Nephron progenitor cell (in vitro differentiated cells): Measurements from ENCODE around the gene HUS1B.

ENCODE experiments used
- DNase-seq: peaks from one replicate; pipeline ENCODE4 v3.0.0; 2021
- H3K27ac Mint-ChIP-seq: 2 replicates; pipeline ENCODE4 v1.8.0; 2021; ENCODE audit warnings: mild to moderate bottlenecking, moderate library complexity, mixed read lengths
- H3K27me3 Mint-ChIP-seq: 2 replicates; pipeline ENCODE4 v1.8.0; 2021; ENCODE audit warnings: mild to moderate bottlenecking, low read depth, mixed read lengths; ENCODE audit not compliant: poor library complexity
- H3K36me3 Mint-ChIP-seq: 2 replicates; pipeline ENCODE4 v1.8.0; 2021; ENCODE audit warnings: low read depth, mixed read lengths
- H3K4me1 Mint-ChIP-seq: 2 replicates; pipeline ENCODE4 v1.8.0; 2021; ENCODE audit warnings: mixed read lengths
- H3K4me3 Mint-ChIP-seq: 2 replicates; pipeline ENCODE4 v1.8.0; 2021; ENCODE audit warnings: mild to moderate bottlenecking, moderate library complexity, mixed read lengths
- H3K9me3 Mint-ChIP-seq: 2 replicates; pipeline ENCODE4 v1.8.0; 2021; ENCODE audit warnings: mild to moderate bottlenecking, moderate library complexity, mixed read lengths
- CTCF ChIP-seq: fragments of 200-600 bp; sonication (generic); IDR thresholded peaks from 2 replicates; pipeline ENCODE4 v1.5.0; 2021; ENCODE audit warnings: antibody characterized with exemption

Gene HUS1B

GRCh38 chr6:626236-626635 is 30.7 kb downstream of the HUS1B start:
- H3K27ac Mint-ChIP-seq, result peak overlapping the region; percentile 94
- peaks cover 4% of the 10 kb centered on the region for H3K36me3 Mint-ChIP-seq
- H3K9me3 Mint-ChIP-seq, result no peaks in the 10 kb centered on the region
- peak overlapping the region; percentile 29 for H3K4me3 Mint-ChIP-seq
- no peak for TF ChIP-seq CTCF
- H3K27me3 Mint-ChIP-seq, result peaks cover 9% of the 10 kb centered on the region
- DNase-seq, result peak; percentile 53
- peaks cover 58% of the 10 kb centered on the region for H3K4me1 Mint-ChIP-seq

- TF ChIP-seq CTCF, result no peak
- H3K27ac Mint-ChIP-seq, result peak overlapping the region; percentile 37
- H3K9me3 Mint-ChIP-seq, result no peaks in the 10 kb centered on the region
- H3K4me3 Mint-ChIP-seq, result peak overlapping the region; percentile 68
- peak; percentile 35 for DNase-seq
- peaks cover 7% of the 10 kb centered on the region for H3K36me3 Mint-ChIP-seq
- peaks cover 6% of the 10 kb centered on the region for H3K27me3 Mint-ChIP-seq
- H3K4me1 Mint-ChIP-seq, result peaks cover 71% of the 10 kb centered on the region
Measured at GRCh38 chr6:624979-625378, 31.9 kb downstream of the HUS1B start.

- Mint-ChIP-seq H3K36me3 (peaks cover 11% of the 10 kb centered on the region), H3K27me3 (peaks cover 3% of the 10 kb centered on the region), H3K9me3 (no peaks in the 10 kb centered on the region), H3K4me3 (no peak overlapping the region), H3K27ac (no peak overlapping the region), H3K4me1 (peaks cover 70% of the 10 kb centered on the region)
- TF ChIP-seq CTCF, result no peak
- no peak for DNase-seq
Measured at GRCh38 chr6:622462-622861, 34.4 kb downstream of the HUS1B start.

- Mint-ChIP-seq H3K4me3 (no peak overlapping the region), H3K36me3 (peaks cover 17% of the 10 kb centered on the region), H3K27me3 (peaks cover 3% of the 10 kb centered on the region), H3K4me1 (peaks cover 65% of the 10 kb centered on the region), H3K9me3 (no peaks in the 10 kb centered on the region), H3K27ac (no peak overlapping the region)
- TF ChIP-seq CTCF, result no peak
- DNase-seq, result no peak
Measured at GRCh38 chr6:621931-622330, 35.0 kb downstream of the HUS1B start.

- H3K27ac Mint-ChIP-seq, result no peak overlapping the region
Measured at GRCh38 chr6:620950-621349, 36.0 kb downstream of the HUS1B start.

More at GRCh38 chr6:620950-621349, 36.0 kb downstream of the HUS1B start:
- Mint-ChIP-seq H3K27me3 (no peaks in the 10 kb centered on the region), H3K4me1 (peaks cover 55% of the 10 kb centered on the region), H3K9me3 (no peaks in the 10 kb centered on the region), H3K4me3 (no peak overlapping the region), H3K36me3 (peaks cover 20% of the 10 kb centered on the region)
- no peak for DNase-seq
- no peak for TF ChIP-seq CTCF
